Tibial nerve (tissue), 4 donors: ENCODE data around the gene CUX1. TPM values are rescaled to one million over a fixed set of nuclear protein-coding genes. Genes with fewer than 3 reads are reported as not detected.

Source experiments
- DNase-seq, 2 donors: peaks; one replicate each; pipeline ENCODE4 v3.0.0-alpha.2; 2019; ENCODE audit warnings: low spot score in 2 of 2
- H3K27ac ChIP-seq, 4 donors: fragments of 200-600 bp; sonication (generic) in 3 of 4; one replicate each; pipeline ENCODE4 v1.5.1; 2017 to 2019; ENCODE audit warnings: mild to moderate bottlenecking in 1 of 4
- H3K27me3 ChIP-seq, 2 donors: fragments of 200-600 bp; sonication (generic) in 1 of 2; one replicate each; pipeline versions ENCODE4 v1.5.1 to v1.6.0; 2017 to 2019
- H3K36me3 ChIP-seq, 3 donors: fragments of 200-600 bp; sonication (generic); one replicate each; pipeline ENCODE4 v1.5.1; 2018 to 2019
- H3K4me1 ChIP-seq, 4 donors: fragments of 200-600 bp; sonication (generic) in 3 of 4; one replicate each; pipeline ENCODE4 v1.5.1; 2017 to 2019
- H3K4me3 ChIP-seq, 4 donors: fragments of 200-600 bp; sonication (generic) in 3 of 4; one replicate each; pipeline ENCODE4 v1.5.1; 2017 to 2019; ENCODE audit warnings: mild to moderate bottlenecking in 1 of 4, moderate library complexity in 1 of 4
- H3K9me3 ChIP-seq, 4 donors: fragments of 200-600 bp; sonication (generic) in 3 of 4; one replicate each; pipeline ENCODE4 v1.5.1; 2017 to 2019
- EP300 ChIP-seq, 2 donors: sonication (generic); formaldehyde crosslinking; IDR thresholded peaks; one replicate each; pipeline ENCODE4 v1.6.1; 2017; ENCODE audit warnings: antibody characterized with exemption in 2 of 2, mild to moderate bottlenecking in 1 of 2
- POLR2A ChIP-seq, 2 donors: fragments of 450-650 bp; IDR thresholded peaks; one replicate each; pipeline ENCODE4 v1.6.1; 2017; ENCODE audit warnings: antibody characterized with exemption in 2 of 2, mild to moderate bottlenecking in 2 of 2, moderate library complexity in 2 of 2
- WGBS, 2 donors: methylation state at CpG; one replicate each; pipeline ENCODE4 v1.1.5; 2018; 5-methylcytosine and 5-hydroxymethylcytosine counted together
- total RNA-seq, 4 donors: library from RNA; depleted of rRNA; stranded (reverse); fragments of >200 nt; gene quantifications; one replicate each; pipeline ENCODE4 v1.1.0, GENCODE V29; 2016
- TF ChIP-seq, protein P1 (sequence below), 5 experiments: fragments of 200-600 bp in 3 of 5; fragments of 450-650 bp in 2 of 5; sonication (generic) in 3 of 5; IDR thresholded peaks; one replicate each; pipeline ENCODE4 v1.5.1; 2016 to 2019; ENCODE audit warnings: antibody characterized with exemption in 5 of 5, mild to moderate bottlenecking in 3 of 5, moderate library complexity in 2 of 5

Gene CUX1
- total RNA-seq, 4 donors from 2014 or later, result 74.5 to 104 (median 84.3) TPM

DNA sequence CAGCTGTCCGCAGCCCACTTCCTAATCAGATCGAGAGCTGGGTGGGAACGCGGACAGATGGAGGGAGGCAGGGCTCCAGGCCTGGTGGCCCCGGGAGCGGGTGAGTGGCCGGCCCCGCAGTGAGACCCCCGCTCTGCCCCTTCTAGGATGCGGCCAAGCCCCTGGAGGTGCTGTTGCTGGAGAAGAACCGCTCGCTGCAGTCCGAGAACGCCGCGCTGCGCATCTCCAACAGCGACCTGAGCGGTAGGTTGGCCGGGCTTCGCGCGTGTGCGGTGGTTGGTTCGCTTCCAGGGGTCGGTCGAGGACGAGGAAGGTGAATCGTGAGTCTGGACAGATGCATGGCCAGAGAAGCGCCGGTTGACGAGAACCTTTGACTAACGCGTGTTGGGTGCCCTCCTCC, 377.9 kb downstream of the CUX1 start:
- 96% methylated on average over 33 to 34 of the region's 34 CpGs for WGBS, 2 donors
- no peaks in the 10 kb centered on the region for H3K27me3 ChIP-seq
- H3K36me3 ChIP-seq, result peaks cover 2 to 98% (median 3%) of the 10 kb centered on the region in 3 donors
- DNase-seq, result no peak
- H3K9me3 ChIP-seq, result no peaks in the 10 kb centered on the region
- no peak overlapping the region for H3K4me3 ChIP-seq
- no peak overlapping the region for H3K27ac ChIP-seq
- no peaks in the 10 kb centered on the region for H3K4me1 ChIP-seq
- TF ChIP-seq EP300 (IDR thresholded peaks at IDR 0.05) (no peak), POLR2A (IDR thresholded peaks at IDR 0.05) (no peak)
- TF ChIP-seq, protein P1, sequence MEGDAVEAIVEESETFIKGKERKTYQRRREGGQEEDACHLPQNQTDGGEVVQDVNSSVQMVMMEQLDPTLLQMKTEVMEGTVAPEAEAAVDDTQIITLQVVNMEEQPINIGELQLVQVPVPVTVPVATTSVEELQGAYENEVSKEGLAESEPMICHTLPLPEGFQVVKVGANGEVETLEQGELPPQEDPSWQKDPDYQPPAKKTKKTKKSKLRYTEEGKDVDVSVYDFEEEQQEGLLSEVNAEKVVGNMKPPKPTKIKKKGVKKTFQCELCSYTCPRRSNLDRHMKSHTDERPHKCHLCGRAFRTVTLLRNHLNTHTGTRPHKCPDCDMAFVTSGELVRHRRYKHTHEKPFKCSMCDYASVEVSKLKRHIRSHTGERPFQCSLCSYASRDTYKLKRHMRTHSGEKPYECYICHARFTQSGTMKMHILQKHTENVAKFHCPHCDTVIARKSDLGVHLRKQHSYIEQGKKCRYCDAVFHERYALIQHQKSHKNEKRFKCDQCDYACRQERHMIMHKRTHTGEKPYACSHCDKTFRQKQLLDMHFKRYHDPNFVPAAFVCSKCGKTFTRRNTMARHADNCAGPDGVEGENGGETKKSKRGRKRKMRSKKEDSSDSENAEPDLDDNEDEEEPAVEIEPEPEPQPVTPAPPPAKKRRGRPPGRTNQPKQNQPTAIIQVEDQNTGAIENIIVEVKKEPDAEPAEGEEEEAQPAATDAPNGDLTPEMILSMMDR (IDR thresholded peaks at IDR 0.05), result no peak

DNA sequence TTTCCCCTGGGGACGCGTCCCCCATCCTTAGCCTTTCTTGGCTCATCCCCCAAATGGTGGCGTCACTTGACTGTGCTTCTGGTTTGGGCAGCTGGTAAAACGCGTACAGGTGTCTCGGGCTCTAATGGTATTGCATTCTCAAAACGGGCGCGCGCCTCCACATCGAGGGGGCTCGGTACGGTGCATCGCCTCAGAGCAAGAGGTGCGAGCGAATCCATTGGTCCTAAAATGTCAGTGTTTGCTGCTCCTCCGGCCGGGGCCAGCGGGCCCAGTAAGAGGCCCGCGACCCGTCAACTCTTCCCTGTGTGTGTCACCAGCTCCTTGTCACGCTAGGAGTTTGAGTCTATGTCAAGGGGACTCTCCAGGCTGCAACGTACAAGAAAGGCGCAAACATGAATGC, 378.6 kb downstream of the CUX1 start:
- no peak for DNase-seq
- Histone ChIP-seq H3K27me3 (no peaks in the 10 kb centered on the region), H3K4me3 (no peak overlapping the region), H3K36me3 (peaks cover 0 to 98% (median 2%) of the 10 kb centered on the region in 3 donors), H3K4me1 (no peaks in the 10 kb centered on the region), H3K27ac (no peak overlapping the region), H3K9me3 (no peaks in the 10 kb centered on the region)
- WGBS, 2 donors, result 93 to 95% methylated on average over 25 of the region's 25 CpGs
- TF ChIP-seq POLR2A (IDR thresholded peaks at IDR 0.05) (no peak), EP300 (IDR thresholded peaks at IDR 0.05) (no peak)
- TF ChIP-seq, protein P1 (IDR thresholded peaks at IDR 0.05), result no peak

DNA sequence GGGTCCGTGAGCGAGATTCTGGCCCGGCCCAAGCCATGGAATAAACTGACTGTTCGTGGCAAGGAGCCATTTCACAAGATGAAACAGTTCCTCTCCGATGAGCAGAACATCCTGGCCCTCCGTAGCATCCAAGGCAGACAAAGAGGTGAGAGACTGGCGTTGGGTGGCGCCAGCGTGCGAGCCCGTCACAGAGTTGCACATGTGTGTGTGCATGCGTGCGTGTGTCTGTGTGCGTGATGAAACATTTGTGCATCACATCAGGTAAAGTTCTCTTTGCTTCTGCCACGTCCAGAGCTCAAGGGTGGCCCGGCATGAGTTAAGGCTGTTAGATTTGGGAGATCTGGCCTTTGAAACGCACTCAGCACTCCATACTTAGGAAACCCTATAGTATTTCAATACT, 379.7 kb downstream of the CUX1 start:
- Histone ChIP-seq H3K4me3 (no peak overlapping the region), H3K27ac (no peak overlapping the region), H3K4me1 (no peaks in the 10 kb centered on the region), H3K9me3 (no peaks in the 10 kb centered on the region), H3K27me3 (no peaks in the 10 kb centered on the region), H3K36me3 (peaks cover 0 to 98% (median 2%) of the 10 kb centered on the region in 3 donors)
- no peak for TF ChIP-seq POLR2A (IDR thresholded peaks at IDR 0.05)
- TF ChIP-seq, protein P1 (IDR thresholded peaks at IDR 0.05), result no peak
- TF ChIP-seq EP300 (IDR thresholded peaks at IDR 0.05), result no peak
- WGBS, 2 donors, result 92 to 98% methylated on average over 15 to 17 of the region's 17 CpGs
- no peak for DNase-seq

DNA sequence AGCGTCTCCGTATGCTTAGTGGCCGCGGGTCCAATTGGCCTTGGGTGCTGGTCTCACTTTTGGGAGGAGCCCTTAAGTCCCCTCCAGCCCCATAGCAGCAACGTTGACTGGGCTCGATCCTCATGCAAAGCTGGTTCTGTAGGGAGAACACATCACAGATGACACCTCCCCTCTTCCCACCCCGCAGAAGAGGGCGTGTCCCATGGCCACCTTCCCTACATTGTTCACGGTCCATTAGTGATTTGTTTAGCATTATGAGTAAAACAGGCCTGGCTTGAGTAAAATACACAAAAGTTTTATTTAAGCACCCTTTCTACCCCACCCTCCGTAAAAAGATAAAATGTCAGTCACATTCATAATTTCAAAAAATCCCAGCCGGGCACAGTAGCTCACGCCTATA, 380.2 kb downstream of the CUX1 start:
- no peak overlapping the region for H3K27ac ChIP-seq
- no peak for TF ChIP-seq POLR2A (IDR thresholded peaks at IDR 0.05)
- TF ChIP-seq EP300 (IDR thresholded peaks at IDR 0.05), result no peak
- TF ChIP-seq, protein P1 (IDR thresholded peaks at IDR 0.05), result no peak
- H3K9me3 ChIP-seq, result no peaks in the 10 kb centered on the region
- no peak overlapping the region for H3K4me3 ChIP-seq
- WGBS, 2 donors, result 82 to 92% methylated on average over 12 of the region's 12 CpGs
- H3K4me1 ChIP-seq, result no peaks in the 10 kb centered on the region
- peaks cover 0 to 98% (median 2%) of the 10 kb centered on the region in 3 donors for H3K36me3 ChIP-seq
- H3K27me3 ChIP-seq, result no peaks in the 10 kb centered on the region
- no peak for DNase-seq

DNA sequence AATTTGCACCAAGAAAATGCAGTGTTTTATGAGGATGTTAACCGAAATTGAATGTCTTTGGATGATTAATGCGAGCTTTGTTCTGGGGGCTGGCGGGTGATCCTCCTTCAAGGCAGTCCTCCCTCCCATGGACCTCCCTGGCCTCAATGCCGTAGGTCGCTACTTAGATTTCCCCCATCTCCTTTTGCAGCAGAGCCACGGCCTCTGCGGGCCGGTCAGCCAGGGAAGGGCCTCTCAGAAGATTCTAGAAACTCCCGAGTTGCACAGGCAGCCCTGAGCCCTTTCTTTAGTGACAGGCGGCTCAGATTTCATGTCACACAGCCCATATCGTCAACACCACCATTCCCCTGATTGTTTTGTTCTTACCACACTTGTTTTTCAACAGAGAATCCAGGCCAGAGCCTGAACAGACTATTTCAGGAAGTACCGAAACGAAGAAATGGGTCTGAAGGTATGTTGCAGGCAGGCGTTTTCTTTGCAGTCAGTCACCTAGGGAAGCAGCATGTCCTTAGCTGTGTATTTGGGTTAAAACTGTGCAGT, 381.1 kb downstream of the CUX1 start:
- Histone ChIP-seq H3K27ac (peak overlapping the region in 1 of 4 donors; percentile 46), H3K27me3 (no peaks in the 10 kb centered on the region), H3K36me3 (peaks cover 0 to 98% (median 2%) of the 10 kb centered on the region in 3 donors), H3K9me3 (no peaks in the 10 kb centered on the region), H3K4me3 (no peak overlapping the region), H3K4me1 (no peaks in the 10 kb centered on the region)
- WGBS, 2 donors, result 68 to 77% methylated on average over 14 of the region's 14 CpGs
- no peak for TF ChIP-seq EP300 (IDR thresholded peaks at IDR 0.05)
- no peak for TF ChIP-seq POLR2A (IDR thresholded peaks at IDR 0.05)
- TF ChIP-seq, protein P1 (IDR thresholded peaks at IDR 0.05), result no peak
- no peak for DNase-seq
